GM23338 (cell line): ENCODE data around the gene ZNF518A. TPM values are rescaled to one million over a fixed set of nuclear protein-coding genes. Genes with fewer than 3 reads are reported as not detected.

ENCODE experiments used
- ATAC-seq: fragments of 200-7000 bp; cut with Tn5 transposase; 3 replicates; pipeline ENCODE4 v1.9.1; 2020
- DNase-seq: peaks from one replicate; pipeline ENCODE4 v3.0.0-alpha.2; 2015; ENCODE audit warnings: low spot score
- H2AFZ ChIP-seq: fragments of 200-600 bp; sonication (generic); 2 replicates; pipeline ENCODE4 v1.8.0; 2016; ENCODE audit warnings: antibody characterized with exemption, mild to moderate bottlenecking, moderate library complexity
- H3F3A ChIP-seq: fragments of 200-600 bp; sonication (generic); replicated peaks from 2 replicates; pipeline ENCODE4 v1.8.0; 2017; ENCODE audit warnings: antibody characterized with exemption, mixed run types, low read depth
- H3K27ac ChIP-seq: fragments of 200-600 bp; sonication (generic); 2 replicates; pipeline ENCODE4 v1.6.1; 2016; ENCODE audit warnings: low read depth
- H3K27me3 ChIP-seq: fragments of 200-600 bp; sonication (generic); 2 replicates; pipeline ENCODE4 v1.8.0; 2016; ENCODE audit warnings: mild to moderate bottlenecking, mixed run types, moderate library complexity; ENCODE audit not compliant: insufficient read depth
- H3K36me3 ChIP-seq: fragments of 200-600 bp; sonication (generic); 2 replicates; pipeline ENCODE4 v1.8.0; 2016; ENCODE audit warnings: mild to moderate bottlenecking; ENCODE audit not compliant: insufficient read depth
- H3K4me1 ChIP-seq: fragments of 200-600 bp; sonication (generic); 2 replicates; pipeline ENCODE4 v1.8.0; 2016; ENCODE audit warnings: mild to moderate bottlenecking, moderate library complexity; ENCODE audit not compliant: insufficient read depth
- H3K4me2 ChIP-seq: fragments of 200-600 bp; sonication (generic); 2 replicates; pipeline ENCODE4 v1.7.1; 2017; ENCODE audit warnings: mixed run types
- H3K4me3 ChIP-seq: fragments of 200-600 bp; sonication (generic); 2 replicates; pipeline ENCODE4 v1.6.1; 2016; ENCODE audit warnings: mixed run types
- H3K79me2 ChIP-seq: fragments of 200-600 bp; sonication (generic); replicated peaks from 2 replicates; pipeline ENCODE4 v1.8.0; 2017; ENCODE audit warnings: mild to moderate bottlenecking; ENCODE audit not compliant: insufficient read depth
- H3K9me2 ChIP-seq: fragments of 200-600 bp; sonication (generic); 2 replicates; pipeline ENCODE4 v1.8.0; 2017; ENCODE audit not compliant: insufficient read depth
- H4K20me1 ChIP-seq: fragments of 200-600 bp; sonication (generic); replicated peaks from 2 replicates; pipeline ENCODE4 v1.8.0; 2017; ENCODE audit warnings: mild to moderate bottlenecking; ENCODE audit not compliant: insufficient read depth
- H3K27ac Mint-ChIP-seq: 2 replicates; pipeline ENCODE4 v1.8.0; 2020; ENCODE audit warnings: inconsistent platforms, mild to moderate bottlenecking, moderate library complexity, mixed read lengths
- H3K27me3 Mint-ChIP-seq: 3 replicates; pipeline ENCODE4 v1.8.0; 2022; ENCODE audit warnings: low read depth, mild to moderate bottlenecking, moderate library complexity, mixed read lengths, inconsistent platforms; ENCODE audit not compliant: insufficient read depth, poor library complexity
- H3K36me3 Mint-ChIP-seq: 3 replicates; pipeline ENCODE4 v1.8.0; 2021; ENCODE audit warnings: low read depth, mild to moderate bottlenecking, inconsistent platforms, moderate library complexity, mixed read lengths
- H3K4me1 Mint-ChIP-seq: 3 replicates; pipeline ENCODE4 v1.8.0; 2020; ENCODE audit warnings: mild to moderate bottlenecking, inconsistent platforms, mixed read lengths
- H3K4me3 Mint-ChIP-seq: 3 replicates; pipeline ENCODE4 v1.8.0; 2021; ENCODE audit warnings: moderate library complexity, mild to moderate bottlenecking, inconsistent platforms, mixed read lengths
- H3K9me3 Mint-ChIP-seq: 3 replicates; pipeline ENCODE4 v1.8.0; 2020; ENCODE audit warnings: moderate library complexity, mild to moderate bottlenecking, inconsistent platforms, mixed read lengths
- CREB1 ChIP-seq: fragments of 250-450 bp; sonication (Bioruptor Pico); IDR thresholded peaks from 2 replicates; pipeline ENCODE4 v1.5.0; 2020; ENCODE audit warnings: low read depth, mild to moderate bottlenecking, moderate library complexity
- CTCF ChIP-seq, 2 experiments: fragments of 200-600 bp in 1 of 2; sonication (generic) in 1 of 2; conservative IDR thresholded peaks; 2 replicates each; pipeline versions ENCODE4 v1.5.1 to v1.6.1; 2016 to 2017; ENCODE audit warnings: antibody characterized with exemption in 2 of 2, low read depth in 2 of 2, mild to moderate bottlenecking in 2 of 2, moderate library complexity in 1 of 2
- ETS1 ChIP-seq: IDR thresholded peaks from 2 replicates; pipeline ENCODE4 v1.6.1; 2016; ENCODE audit warnings: antibody characterized with exemption
- EZH2 ChIP-seq: fragments of 200-600 bp; sonication (generic); IDR thresholded peaks from one replicate; pipeline ENCODE4 v1.8.0; 2017; ENCODE audit warnings: antibody characterized with exemption, mild to moderate bottlenecking, low read depth; ENCODE audit not compliant: unreplicated experiment
- EZH2phosphoT487 ChIP-seq: fragments of 200-600 bp; sonication (generic); IDR thresholded peaks from one replicate; pipeline ENCODE4 v1.8.1; 2018; ENCODE audit warnings: antibody characterized with exemption; ENCODE audit not compliant: unreplicated experiment
- JUNB ChIP-seq: IDR thresholded peaks from one replicate; pipeline ENCODE4 v1.6.1; 2016; ENCODE audit warnings: antibody characterized with exemption; ENCODE audit not compliant: unreplicated experiment
- POLR2AphosphoS5 ChIP-seq: IDR thresholded peaks from 2 replicates; pipeline ENCODE4 v1.6.1; 2016; ENCODE audit warnings: antibody characterized with exemption, low read depth
- STAT1 ChIP-seq: IDR thresholded peaks from one replicate; pipeline ENCODE4 v1.6.1; 2016; ENCODE audit warnings: antibody characterized with exemption; ENCODE audit not compliant: unreplicated experiment
- ZNF114 ChIP-seq: fragments of 250-450 bp; sonication (Bioruptor Pico); IDR thresholded peaks from 2 replicates; pipeline ENCODE4 v1.5.0; 2020; ENCODE audit warnings: mild to moderate bottlenecking, moderate library complexity
- ZNF331 ChIP-seq: fragments of 250-450 bp; sonication (Bioruptor Pico); IDR thresholded peaks from 2 replicates; pipeline ENCODE4 v1.5.0; 2020; ENCODE audit warnings: low read depth, mild to moderate bottlenecking, moderate library complexity
- ZNF462 ChIP-seq: fragments of 250-450 bp; sonication (Bioruptor Pico); IDR thresholded peaks from 2 replicates; pipeline ENCODE4 v1.5.0; 2020; ENCODE audit warnings: mild to moderate bottlenecking, moderate library complexity
- polyA plus RNA-seq: library from polyadenylated mRNA; unstranded; fragments of >200 nt; fragmentation: Nextera tagmentation; extraction: Ambion mirVana; gene quantifications from 2 replicates; pipeline ENCODE4 v1.2.1, GENCODE V29; 2016
- total RNA-seq: library from RNA; depleted of rRNA; stranded (reverse); fragments of >200 nt; shearing (Covaris generic); gene quantifications from 2 replicates; pipeline ENCODE4 v1.2.3, GENCODE V29; 2014
- TF ChIP-seq, protein P1 (sequence below): IDR thresholded peaks from one replicate; pipeline ENCODE4 v1.6.1; 2018; ENCODE audit warnings: antibody characterized with exemption; ENCODE audit not compliant: unreplicated experiment

Gene ZNF518A
- total and polyA plus RNA-seq, 2 experiments from 2014 or later: 44.6 to 52.1 TPM

GRCh38 chr10:96208946-96209345 lies 78.8 kb downstream of the ZNF518A start:
- H3K4me1 ChIP-seq: peaks cover 12% of the 10 kb centered on the region
- no peak overlapping the region for H3K4me3 ChIP-seq
- no peaks in the 10 kb centered on the region for H3K27me3 ChIP-seq
- DNase-seq (no peak), ATAC-seq (no peak)
- H3K79me2 ChIP-seq: no peaks in the 10 kb centered on the region
- Mint-ChIP-seq H3K4me3 (no peak overlapping the region), H3K27ac (no peak overlapping the region), H3K27me3 (peaks cover 3% of the 10 kb centered on the region), H3K36me3 (no peaks in the 10 kb centered on the region), H3K9me3 (no peaks in the 10 kb centered on the region), H3K4me1 (peaks cover 13% of the 10 kb centered on the region)
- H2AFZ ChIP-seq: no peak overlapping the region
- no peaks in the 10 kb centered on the region for H4K20me1 ChIP-seq
- no peak overlapping the region for H3K27ac ChIP-seq
- H3F3A ChIP-seq: no peaks in the 10 kb centered on the region
- TF ChIP-seq, protein P1, sequence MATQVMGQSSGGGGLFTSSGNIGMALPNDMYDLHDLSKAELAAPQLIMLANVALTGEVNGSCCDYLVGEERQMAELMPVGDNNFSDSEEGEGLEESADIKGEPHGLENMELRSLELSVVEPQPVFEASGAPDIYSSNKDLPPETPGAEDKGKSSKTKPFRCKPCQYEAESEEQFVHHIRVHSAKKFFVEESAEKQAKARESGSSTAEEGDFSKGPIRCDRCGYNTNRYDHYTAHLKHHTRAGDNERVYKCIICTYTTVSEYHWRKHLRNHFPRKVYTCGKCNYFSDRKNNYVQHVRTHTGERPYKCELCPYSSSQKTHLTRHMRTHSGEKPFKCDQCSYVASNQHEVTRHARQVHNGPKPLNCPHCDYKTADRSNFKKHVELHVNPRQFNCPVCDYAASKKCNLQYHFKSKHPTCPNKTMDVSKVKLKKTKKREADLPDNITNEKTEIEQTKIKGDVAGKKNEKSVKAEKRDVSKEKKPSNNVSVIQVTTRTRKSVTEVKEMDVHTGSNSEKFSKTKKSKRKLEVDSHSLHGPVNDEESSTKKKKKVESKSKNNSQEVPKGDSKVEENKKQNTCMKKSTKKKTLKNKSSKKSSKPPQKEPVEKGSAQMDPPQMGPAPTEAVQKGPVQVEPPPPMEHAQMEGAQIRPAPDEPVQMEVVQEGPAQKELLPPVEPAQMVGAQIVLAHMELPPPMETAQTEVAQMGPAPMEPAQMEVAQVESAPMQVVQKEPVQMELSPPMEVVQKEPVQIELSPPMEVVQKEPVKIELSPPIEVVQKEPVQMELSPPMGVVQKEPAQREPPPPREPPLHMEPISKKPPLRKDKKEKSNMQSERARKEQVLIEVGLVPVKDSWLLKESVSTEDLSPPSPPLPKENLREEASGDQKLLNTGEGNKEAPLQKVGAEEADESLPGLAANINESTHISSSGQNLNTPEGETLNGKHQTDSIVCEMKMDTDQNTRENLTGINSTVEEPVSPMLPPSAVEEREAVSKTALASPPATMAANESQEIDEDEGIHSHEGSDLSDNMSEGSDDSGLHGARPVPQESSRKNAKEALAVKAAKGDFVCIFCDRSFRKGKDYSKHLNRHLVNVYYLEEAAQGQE: no peak
- no peak for TF ChIP-seq ZNF462 (CRISPR knock-in tag)
- no peak for TF ChIP-seq ETS1
- TF ChIP-seq STAT1: no peak
- no peak for TF ChIP-seq JUNB
- no peak for TF ChIP-seq POLR2AphosphoS5
- TF ChIP-seq ZNF114: no peak
- TF ChIP-seq EZH2: no peak
- TF ChIP-seq CREB1 (CRISPR knock-in tag): no peak
- no peak for TF ChIP-seq CTCF (conservative IDR thresholded peaks at IDR 0.05; ENCODE audit: low read depth in 2 of 2)
- TF ChIP-seq EZH2phosphoT487: no peak
- TF ChIP-seq ZNF331 (CRISPR knock-in tag): no peak
- H3K36me3 ChIP-seq: no peaks in the 10 kb centered on the region
- H3K4me2 ChIP-seq: no peak overlapping the region
- no peaks in the 10 kb centered on the region for H3K9me2 ChIP-seq
